T-helper 1 cell treated with Interleukin-12 subunit alpha and Interleukin-12 subunit beta and Interleukin-4 antibody, amounts not matched to agents 30 μg/mL and 1 μg/mL, for 36 hours (primary cell): Measurements from ENCODE around the gene ZCCHC7.

Experiments used
- H3K27ac Mint-ChIP-seq: one replicate; pipeline ENCODE4 v1.8.0; 2021; ENCODE audit warnings: mild to moderate bottlenecking, mixed read lengths
- H3K27me3 Mint-ChIP-seq: one replicate; pipeline ENCODE4 v1.8.0; 2021; ENCODE audit warnings: low read depth, mixed read lengths
- H3K36me3 Mint-ChIP-seq: one replicate; pipeline ENCODE4 v1.8.0; 2021; ENCODE audit warnings: low read depth, mixed read lengths
- H3K4me1 Mint-ChIP-seq: one replicate; pipeline ENCODE4 v1.8.0; 2021; ENCODE audit warnings: low read depth, mixed read lengths
- H3K4me3 Mint-ChIP-seq: one replicate; pipeline ENCODE4 v1.8.0; 2021; ENCODE audit warnings: mild to moderate bottlenecking, moderate library complexity, mixed read lengths
- H3K9me3 Mint-ChIP-seq: one replicate; pipeline ENCODE4 v1.8.0; 2021; ENCODE audit warnings: mixed read lengths

ZCCHC7 gene

GRCh38 chr9:37370282-37370681, 249.9 kb downstream of the ZCCHC7 start:
- Mint-ChIP-seq H3K9me3 (no peaks in the 10 kb centered on the region), H3K4me3 (no peak overlapping the region), H3K36me3 (no peaks in the 10 kb centered on the region), H3K27me3 (no peaks in the 10 kb centered on the region), H3K27ac (no peak overlapping the region), H3K4me1 (peaks cover 2% of the 10 kb centered on the region)

GRCh38 chr9:37370968-37371563, 250.7 kb downstream of the ZCCHC7 start:
- Mint-ChIP-seq H3K9me3 (no peaks in the 10 kb centered on the region), H3K4me3 (no peak overlapping the region), H3K36me3 (no peaks in the 10 kb centered on the region), H3K4me1 (peaks cover 2% of the 10 kb centered on the region), H3K27me3 (no peaks in the 10 kb centered on the region), H3K27ac (no peak overlapping the region)

GRCh38 chr9:37371565-37372464, 251.4 kb downstream of the ZCCHC7 start:
- Mint-ChIP-seq H3K36me3 (no peaks in the 10 kb centered on the region), H3K9me3 (no peaks in the 10 kb centered on the region), H3K4me3 (no peak overlapping the region), H3K4me1 (peaks cover 2% of the 10 kb centered on the region), H3K27me3 (no peaks in the 10 kb centered on the region), H3K27ac (no peak overlapping the region)

- Mint-ChIP-seq H3K9me3 (no peaks in the 10 kb centered on the region), H3K27ac (no peak overlapping the region)
Observed at GRCh38 chr9:37372839-37373238, 252.5 kb downstream of the ZCCHC7 start.

GRCh38 chr9:37373621-37374020, 253.2 kb downstream of the ZCCHC7 start:
- H3K27ac Mint-ChIP-seq: no peak overlapping the region
- peaks cover 2% of the 10 kb centered on the region for H3K4me1 Mint-ChIP-seq
- H3K4me3 Mint-ChIP-seq: no peak overlapping the region
- no peaks in the 10 kb centered on the region for H3K36me3 Mint-ChIP-seq
- no peaks in the 10 kb centered on the region for H3K9me3 Mint-ChIP-seq
- H3K27me3 Mint-ChIP-seq: no peaks in the 10 kb centered on the region

More at GRCh38 chr9:37372839-37373238, 252.5 kb downstream of the ZCCHC7 start:
- Mint-ChIP-seq H3K4me1 (peaks cover 2% of the 10 kb centered on the region), H3K36me3 (no peaks in the 10 kb centered on the region), H3K4me3 (no peak overlapping the region), H3K27me3 (no peaks in the 10 kb centered on the region)

GRCh38 chr9:37374892-37375291, 254.5 kb downstream of the ZCCHC7 start:
- no peak overlapping the region for H3K4me3 Mint-ChIP-seq
- H3K27ac Mint-ChIP-seq: no peak overlapping the region
- H3K4me1 Mint-ChIP-seq: peaks cover 2% of the 10 kb centered on the region
- no peaks in the 10 kb centered on the region for H3K36me3 Mint-ChIP-seq
- H3K9me3 Mint-ChIP-seq: no peaks in the 10 kb centered on the region
- H3K27me3 Mint-ChIP-seq: no peaks in the 10 kb centered on the region

GRCh38 chr9:37377688-37378612, 257.6 kb downstream of the ZCCHC7 start:
- Mint-ChIP-seq H3K27ac (no peak overlapping the region), H3K9me3 (peaks cover 4% of the 10 kb centered on the region), H3K27me3 (no peaks in the 10 kb centered on the region), H3K4me1 (no peaks in the 10 kb centered on the region), H3K36me3 (no peaks in the 10 kb centered on the region), H3K4me3 (no peak overlapping the region)

GRCh38 chr9:37378613-37379004, 258.2 kb downstream of the ZCCHC7 start:
- Mint-ChIP-seq H3K9me3 (peaks cover 4% of the 10 kb centered on the region), H3K4me3 (no peak overlapping the region), H3K27me3 (no peaks in the 10 kb centered on the region), H3K4me1 (no peaks in the 10 kb centered on the region), H3K27ac (no peak overlapping the region), H3K36me3 (no peaks in the 10 kb centered on the region)

- Mint-ChIP-seq H3K9me3 (peaks cover 4% of the 10 kb centered on the region), H3K4me3 (no peak overlapping the region), H3K27me3 (no peaks in the 10 kb centered on the region), H3K27ac (no peak overlapping the region), H3K4me1 (no peaks in the 10 kb centered on the region), H3K36me3 (no peaks in the 10 kb centered on the region)
Observed at GRCh38 chr9:37379835-37380234, 259.5 kb downstream of the ZCCHC7 start.

- Mint-ChIP-seq H3K4me1 (no peaks in the 10 kb centered on the region), H3K36me3 (no peaks in the 10 kb centered on the region), H3K27ac (no peak overlapping the region), H3K27me3 (no peaks in the 10 kb centered on the region), H3K4me3 (no peak overlapping the region), H3K9me3 (peaks cover 4% of the 10 kb centered on the region)
Observed at GRCh38 chr9:37380570-37380969, 260.2 kb downstream of the ZCCHC7 start.

GRCh38 chr9:37381094-37381741, 260.8 kb downstream of the ZCCHC7 start:
- Mint-ChIP-seq H3K9me3 (peaks cover 4% of the 10 kb centered on the region), H3K4me1 (no peaks in the 10 kb centered on the region), H3K27me3 (no peaks in the 10 kb centered on the region), H3K27ac (no peak overlapping the region), H3K4me3 (no peak overlapping the region), H3K36me3 (no peaks in the 10 kb centered on the region)

GRCh38 chr9:37382161-37382981, 262.0 kb downstream of the ZCCHC7 start:
- H3K9me3 Mint-ChIP-seq: peaks cover 4% of the 10 kb centered on the region
- no peaks in the 10 kb centered on the region for H3K27me3 Mint-ChIP-seq
- H3K36me3 Mint-ChIP-seq: no peaks in the 10 kb centered on the region
- H3K27ac Mint-ChIP-seq: no peak overlapping the region
- H3K4me3 Mint-ChIP-seq: no peak overlapping the region
- H3K4me1 Mint-ChIP-seq: no peaks in the 10 kb centered on the region

- Mint-ChIP-seq H3K4me1 (no peaks in the 10 kb centered on the region), H3K27me3 (no peaks in the 10 kb centered on the region), H3K9me3 (peaks cover 4% of the 10 kb centered on the region), H3K27ac (no peak overlapping the region), H3K4me3 (no peak overlapping the region), H3K36me3 (no peaks in the 10 kb centered on the region)
Observed at GRCh38 chr9:37382982-37383357, 262.6 kb downstream of the ZCCHC7 start.
